NB4 (cell line): ENCODE results near the gene AP3M1.

Source experiments
- CTCF ChIP-seq: IDR thresholded peaks from one replicate; pipeline ENCODE4 v1.5.1; 2012; ENCODE audit warnings: low read depth, low read length
- MAX ChIP-seq: IDR thresholded peaks from 2 replicates; pipeline ENCODE4 v1.6.1; 2011; ENCODE audit warnings: low read depth, low read length
- POLR2A ChIP-seq: IDR thresholded peaks from 2 replicates; pipeline ENCODE4 v1.6.1; 2011; ENCODE audit warnings: mild to moderate bottlenecking; ENCODE audit not compliant: insufficient read length; ENCODE audit errors: extremely low read depth

GRCh38 chr10:74122060-74122459, 28.6 kb downstream of the AP3M1 start:
- TF ChIP-seq CTCF (no peak), POLR2A (no peak), MAX (no peak)
